ENCODE measurements around the gene CLEC11A.

- TF ChIP-seq POLR2AphosphoS5 (IDR thresholded peaks at IDR 0.05; ENCODE audit: borderline replicate concordance, low read depth, low read length) (no peak), EZH2 (IDR thresholded peaks at IDR 0.05) (no peak), FOXP2 (optimal IDR thresholded peaks at IDR 0.05; ENCODE audit: control extremely low read depth, extremely low read length, insufficient read depth) (no peak)
Measured at GRCh38 chr19:50717026-50717723, 6.0 kb upstream of the CLEC11A start.

All from SK-N-MC (cell line).